Neuronal stem cell (in vitro differentiated cells): ENCODE measurements around the gene ARID3C.

Experiments used
- DNase-seq: peaks from one replicate; pipeline ENCODE4 v3.0.0-alpha.2; 2013; ENCODE audit warnings: low spot score
- H2AFZ ChIP-seq: one replicate; pipeline ENCODE4 v1.6.1; 2013; ENCODE audit warnings: mild to moderate bottlenecking, low read length, inconsistent platforms
- H2AK5ac ChIP-seq: 2 replicates; pipeline ENCODE4 v1.6.1; 2013; ENCODE audit warnings: low read depth, mild to moderate bottlenecking, inconsistent platforms, low read length, moderate library complexity, mixed read lengths
- H2BK120ac ChIP-seq: 2 replicates; pipeline ENCODE4 v1.6.1; 2013; ENCODE audit warnings: low read depth, mild to moderate bottlenecking, inconsistent platforms, low read length, moderate library complexity, mixed read lengths
- H2BK12ac ChIP-seq: one replicate; pipeline ENCODE4 v1.6.1; 2013; ENCODE audit warnings: low read length, inconsistent platforms
- H2BK15ac ChIP-seq: 2 replicates; pipeline ENCODE4 v1.6.1; 2013; ENCODE audit warnings: mild to moderate bottlenecking, low read length, inconsistent platforms, mixed read lengths
- H2BK5ac ChIP-seq: one replicate; pipeline ENCODE4 v1.6.1; 2013; ENCODE audit warnings: inconsistent platforms, mild to moderate bottlenecking, low read length, moderate library complexity
- H3K14ac ChIP-seq: one replicate; pipeline ENCODE4 v1.6.1; 2013; ENCODE audit warnings: low read length, inconsistent platforms
- H3K18ac ChIP-seq: 2 replicates; pipeline ENCODE4 v1.6.1; 2013; ENCODE audit warnings: low read length, inconsistent platforms
- H3K23ac ChIP-seq: 2 replicates; pipeline ENCODE4 v1.6.1; 2013; ENCODE audit warnings: low read depth, mild to moderate bottlenecking, mixed read lengths, low read length, inconsistent platforms; ENCODE audit not compliant: poor library complexity
- H3K27ac ChIP-seq: replicated peaks from 3 replicates; pipeline ENCODE4 v1.5.1; 2013; ENCODE audit warnings: low read length, inconsistent platforms
- H3K27me3 ChIP-seq, 3 experiments: 2 replicates each; pipeline ENCODE4 v1.6.1; 2013; ENCODE audit warnings: low read length in 3 of 3, mild to moderate bottlenecking in 2 of 3, inconsistent platforms in 1 of 3, low read depth in 1 of 3, mixed read lengths in 1 of 3, moderate library complexity in 1 of 3; ENCODE audit not compliant: control insufficient read depth in 3 of 3, insufficient read depth in 3 of 3
- H3K36me3 ChIP-seq, 2 donors: replicated peaks in 1 of 2; 2 replicates each; pipeline ENCODE4 v1.6.1; 2013; ENCODE audit warnings: low read length in 2 of 2; ENCODE audit not compliant: control insufficient read depth in 2 of 2, insufficient read depth in 2 of 2
- H3K4ac ChIP-seq: 2 replicates; pipeline ENCODE4 v1.6.1; 2013; ENCODE audit warnings: inconsistent platforms, mild to moderate bottlenecking, low read length, moderate library complexity
- H3K4me1 ChIP-seq, 2 donors: 1 replicate in 1 of 2; 2 replicates in 1 of 2; pipeline ENCODE4 v1.6.1; 2013; ENCODE audit warnings: low read length in 2 of 2, low read depth in 1 of 2; ENCODE audit not compliant: control insufficient read depth in 2 of 2, insufficient read depth in 1 of 2
- H3K4me2 ChIP-seq: one replicate; pipeline ENCODE4 v1.6.1; 2013; ENCODE audit warnings: mild to moderate bottlenecking, low read length, inconsistent platforms; ENCODE audit not compliant: insufficient read depth, poor library complexity, severe bottlenecking
- H3K4me3 ChIP-seq, 2 donors: 2 replicates each; pipeline ENCODE4 v1.5.1; 2013; ENCODE audit warnings: low read length in 2 of 2, mild to moderate bottlenecking in 2 of 2, inconsistent platforms in 1 of 2, moderate library complexity in 1 of 2
- H3K79me1 ChIP-seq: one replicate; pipeline ENCODE4 v1.6.1; 2013; ENCODE audit warnings: low read depth, mild to moderate bottlenecking, inconsistent platforms, low read length, moderate library complexity
- H3K9ac ChIP-seq: one replicate; pipeline ENCODE4 v1.6.1; 2013; ENCODE audit warnings: mild to moderate bottlenecking, low read depth, low read length, inconsistent platforms; ENCODE audit not compliant: poor library complexity
- H3K9me3 ChIP-seq, 2 donors: replicated peaks in 1 of 2; 2 replicates each; pipeline versions ENCODE3 to v1.6.1; 2013; ENCODE audit warnings: low read length in 2 of 2, mild to moderate bottlenecking in 2 of 2, inconsistent platforms in 1 of 2, low read depth in 1 of 2, mixed read lengths in 1 of 2, moderate library complexity in 1 of 2; ENCODE audit not compliant: control insufficient read depth in 2 of 2, insufficient read depth in 1 of 2
- H4K8ac ChIP-seq: one replicate; pipeline ENCODE4 v1.6.1; 2013; ENCODE audit warnings: low read depth, mild to moderate bottlenecking, inconsistent platforms, low read length, moderate library complexity
- H4K91ac ChIP-seq: one replicate; pipeline ENCODE4 v1.6.1; 2013; ENCODE audit warnings: low read length, low read depth, mild to moderate bottlenecking, inconsistent platforms; ENCODE audit not compliant: poor library complexity
- WGBS, 2 donors: extraction: QIAGEN DNeasy Blood & Tissue Kit; methylation state at CpG; one replicate each; pipeline ENCODE4 v1.1.7; 2013; ENCODE audit warnings: missing lambda C conversion rate in 2 of 2, mixed read lengths in 1 of 2; ENCODE audit not compliant: insufficient read length in 2 of 2, insufficient replicate concordance in 1 of 2; ENCODE audit errors: extremely low coverage in 2 of 2; 5-methylcytosine and 5-hydroxymethylcytosine counted together

The ARID3C gene

GRCh38 chr9:34588671-34589635 is 39.9 kb downstream of the ARID3C start:
- Histone ChIP-seq H3K27me3 (peaks cover 4 to 68% (median 19%) of the 10 kb centered on the region in 3 experiments), H3K4me3 (peak overlapping the region; percentile 84 to 96), H3K4me2 (peak overlapping the region; percentile 96), H3K23ac (peak overlapping the region; percentile 6), H2BK5ac (peak overlapping the region; percentile 89), H3K4ac (no peak overlapping the region), H3K18ac (peak overlapping the region; percentile 94), H3K9ac (peak overlapping the region; percentile 89), H2AK5ac (peak overlapping the region; percentile 92), H2BK15ac (peak overlapping the region; percentile 1), H4K8ac (no peak overlapping the region), H3K27ac (no peak overlapping the region), H2BK12ac (no peak overlapping the region), H3K9me3 (no peaks in the 10 kb centered on the region), H2BK120ac (no peak overlapping the region), H4K91ac (no peak overlapping the region), H3K4me1 (peaks cover 48 to 56% of the 10 kb centered on the region in 2 donors), H2AFZ (peak overlapping the region; percentile 90), H3K14ac (peak overlapping the region; percentile 12), H3K79me1 (peaks cover 7% of the 10 kb centered on the region), H3K36me3 (peaks cover 0 to 26% of the 10 kb centered on the region in 2 donors)
- no CpG with 5 or more reads among the region's 86 CpGs for WGBS, 2 donors
- DNase-seq: no peak

- DNase-seq: no peak
- Histone ChIP-seq H2BK120ac (no peak overlapping the region), H3K4ac (no peak overlapping the region), H4K91ac (no peak overlapping the region), H3K4me2 (no peak overlapping the region), H2BK12ac (no peak overlapping the region), H3K14ac (no peak overlapping the region), H2BK5ac (no peak overlapping the region), H3K79me1 (peaks cover 7% of the 10 kb centered on the region), H3K9me3 (no peaks in the 10 kb centered on the region), H3K4me3 (peak overlapping the region in 1 of 2 donors; percentile 2), H4K8ac (no peak overlapping the region), H3K23ac (no peak overlapping the region), H2BK15ac (no peak overlapping the region), H3K18ac (no peak overlapping the region), H2AFZ (no peak overlapping the region), H3K4me1 (peaks cover 47 to 59% of the 10 kb centered on the region in 2 donors), H3K27ac (no peak overlapping the region), H3K9ac (no peak overlapping the region), H2AK5ac (no peak overlapping the region), H3K36me3 (peaks cover 0 to 26% of the 10 kb centered on the region in 2 donors), H3K27me3 (peaks cover 4 to 55% (median 5%) of the 10 kb centered on the region in 3 experiments)
- WGBS, 2 donors: no CpG with 5 or more reads among the region's 2 CpGs
Measured at GRCh38 chr9:34587271-34587670, 41.6 kb downstream of the ARID3C start.

GRCh38 chr9:34585946-34586669 is 42.8 kb downstream of the ARID3C start:
- H3K9me3 ChIP-seq: no peaks in the 10 kb centered on the region
- H2AK5ac ChIP-seq: peak overlapping the region; percentile 14
- no peak overlapping the region for H3K14ac ChIP-seq
- no peak overlapping the region for H3K4ac ChIP-seq
- H3K79me1 ChIP-seq: peaks cover 7% of the 10 kb centered on the region
- H3K4me3 ChIP-seq: no peak overlapping the region
- no peak for DNase-seq
- H3K18ac ChIP-seq: peak overlapping the region; percentile 55
- no peak overlapping the region for H3K4me2 ChIP-seq
- peaks cover 48 to 63% of the 10 kb centered on the region in 2 donors for H3K4me1 ChIP-seq
- H3K36me3 ChIP-seq: peaks cover 0 to 36% of the 10 kb centered on the region in 2 donors
- H2BK12ac ChIP-seq: no peak overlapping the region
- H3K23ac ChIP-seq: no peak overlapping the region
- H3K27me3 ChIP-seq: peaks cover 0 to 44% (median under 1%) of the 10 kb centered on the region in 3 experiments
- H3K27ac ChIP-seq: no peak overlapping the region
- peak overlapping the region; percentile 25 for H2BK15ac ChIP-seq
- H2BK5ac ChIP-seq: no peak overlapping the region
- no peak overlapping the region for H2AFZ ChIP-seq
- H2BK120ac ChIP-seq: no peak overlapping the region
- H4K8ac ChIP-seq: no peak overlapping the region
- WGBS, 2 donors: no CpG with 5 or more reads among the region's 11 CpGs
- no peak overlapping the region for H3K9ac ChIP-seq
- H4K91ac ChIP-seq: no peak overlapping the region

- Histone ChIP-seq H2AFZ (no peak overlapping the region), H3K27me3 (peaks cover 0 to 33% (median 0%) of the 10 kb centered on the region in 3 experiments), H3K27ac (no peak overlapping the region), H2AK5ac (peak overlapping the region; percentile 16), H3K18ac (no peak overlapping the region), H3K4ac (no peak overlapping the region), H3K9me3 (no peaks in the 10 kb centered on the region), H4K91ac (no peak overlapping the region), H3K4me2 (no peak overlapping the region), H2BK120ac (no peak overlapping the region), H2BK12ac (no peak overlapping the region), H2BK15ac (no peak overlapping the region), H3K79me1 (peaks cover 7% of the 10 kb centered on the region), H3K9ac (no peak overlapping the region), H4K8ac (no peak overlapping the region), H3K36me3 (peaks cover 0 to 36% of the 10 kb centered on the region in 2 donors), H3K4me1 (peaks cover 49 to 64% of the 10 kb centered on the region in 2 donors), H2BK5ac (no peak overlapping the region), H3K23ac (no peak overlapping the region), H3K4me3 (no peak overlapping the region), H3K14ac (no peak overlapping the region)
- no CpG with 5 or more reads among the region's 5 CpGs for WGBS, 2 donors
- DNase-seq: no peak
Measured at GRCh38 chr9:34584970-34585369, 43.9 kb downstream of the ARID3C start.
